K562 (cell line): ENCODE results near the gene INPP4B. TPM values are rescaled to one million over a fixed set of nuclear protein-coding genes. Genes with fewer than 3 reads are reported as not detected.

Experiments
- ATAC-seq: fragments of 200-7000 bp; cut with Tn5 transposase; 3 replicates; pipeline ENCODE4 v1.9.1; 2020; ENCODE audit warnings: moderate library complexity
- BruUV-seq: library from RNA; stranded (reverse); fragments of 400-500 nt; replicated peaks from 2 replicates; lab custom pipeline; 2021; lab: Mats Ljungman, UMichigan
- CTCF ChIA-PET: fragments of 300-600 bp; formaldehyde crosslinking; extraction: SDS; loops from one replicate; lab custom pipeline; 2021; ENCODE audit warnings: low intra/inter-chr PET ratio; lab: Yijun Ruan, JAX
- POLR2A ChIA-PET: fragments of 300-600, 350-650 bp; sonication (Branson Sonifier 250); formaldehyde crosslinking; extraction: SDS; loops from one replicate; lab custom pipeline; 2021; ENCODE audit warnings: antibody characterized with exemption, inconsistent platforms; lab: Yijun Ruan, JAX
- DNase-seq, 4 experiments: peaks; one replicate each; pipeline versions ENCODE4 v3.0.0 to v3.0.0-alpha.2; 2011 to 2018; ENCODE audit warnings: low spot score in 3 of 4, mixed read lengths in 3 of 4; ENCODE audit errors: extremely low read depth in 1 of 4
- FAIRE-seq: peaks from 2 replicates; lab custom pipeline; 2011; peaks lifted over from hg19 to GRCh38; lab: Jason Lieb, UNC
- H2AFZ ChIP-seq: 2 replicates; pipeline ENCODE4 v1.6.0; 2011; ENCODE audit warnings: low read depth, low read length, control low read depth, inconsistent platforms
- H3K27ac ChIP-seq: fragments of 200-600 bp; 3 replicates; pipeline ENCODE4 v1.8.0; 2011; ENCODE audit warnings: low read depth, mild to moderate bottlenecking, control low read depth, inconsistent platforms, low read length, moderate library complexity, mixed read lengths; ENCODE audit errors: extremely low read depth
- H3K27me3 ChIP-seq, 2 experiments: fragments of 300-600 bp in 1 of 2; 2 replicates in 1 of 2; 3 replicates in 1 of 2; pipeline versions ENCODE4 v1.6.0 to v1.8.0; 2011; ENCODE audit warnings: inconsistent platforms in 2 of 2, low read length in 2 of 2, mild to moderate bottlenecking in 1 of 2, mixed read lengths in 1 of 2, moderate library complexity in 1 of 2; ENCODE audit not compliant: control insufficient read depth in 2 of 2, insufficient read depth in 2 of 2
- H3K36me3 ChIP-seq: fragments of 300-600 bp; 3 replicates; pipeline ENCODE4 v1.8.0; 2011; ENCODE audit warnings: mild to moderate bottlenecking, low read length, inconsistent platforms; ENCODE audit not compliant: control insufficient read depth, insufficient read depth
- H3K4me1 ChIP-seq, 2 experiments: fragments of 200-600 bp in 1 of 2; replicated peaks in 1 of 2; 2 replicates in 1 of 2; 3 replicates in 1 of 2; pipeline versions ENCODE4 v1.5.1 to v1.8.0; 2011; ENCODE audit warnings: inconsistent platforms in 2 of 2, low read length in 2 of 2, mild to moderate bottlenecking in 1 of 2, mixed read lengths in 1 of 2, moderate library complexity in 1 of 2; ENCODE audit not compliant: control insufficient read depth in 2 of 2, insufficient read depth in 2 of 2
- H3K4me2 ChIP-seq: 2 replicates; pipeline ENCODE4 v1.6.1; 2011; ENCODE audit warnings: low read length, control low read depth, inconsistent platforms, mixed read lengths; ENCODE audit not compliant: insufficient read depth
- H3K4me3 ChIP-seq: fragments of 200-600 bp; sonication (generic), shearing (Covaris generic); 2 replicates; pipeline ENCODE4 v1.5.1; 2016; ENCODE audit warnings: control low read depth, inconsistent platforms
- H3K79me2 ChIP-seq: fragments of 200-600 bp; 3 replicates; pipeline ENCODE4 v1.8.0; 2011; ENCODE audit warnings: low read length, inconsistent platforms; ENCODE audit not compliant: control insufficient read depth, insufficient read depth
- H3K9ac ChIP-seq, 2 experiments: 2 replicates each; pipeline versions ENCODE4 v1.6.0 to v1.6.1; 2011; ENCODE audit warnings: low read depth in 2 of 2, low read length in 2 of 2, control low read depth in 1 of 2, inconsistent platforms in 1 of 2, mild to moderate bottlenecking in 1 of 2, mixed read lengths in 1 of 2; ENCODE audit not compliant: insufficient read depth in 1 of 2
- H3K9me1 ChIP-seq: one replicate; pipeline ENCODE4 v1.6.0; 2011; ENCODE audit warnings: inconsistent platforms, mild to moderate bottlenecking, low read length, moderate library complexity; ENCODE audit not compliant: control insufficient read depth, insufficient read depth
- H3K9me3 ChIP-seq: replicated peaks from 2 replicates; pipeline ENCODE4 v1.5.1; 2011; ENCODE audit warnings: low read depth, low read length, inconsistent platforms; ENCODE audit not compliant: control insufficient read depth, insufficient read depth
- H4K20me1 ChIP-seq: replicated peaks from 2 replicates; pipeline ENCODE4 v1.6.1; 2011; ENCODE audit warnings: low read length, inconsistent platforms, mixed read lengths; ENCODE audit not compliant: control insufficient read depth, insufficient read depth
- ADNP ChIP-seq: fragments of 200-800 bp; sonication (Bioruptor generic); IDR thresholded peaks from 2 replicates; pipeline ENCODE4 v1.6.1; 2016; ENCODE audit warnings: missing genetic modification characterization, missing compliant biosample characterization
- ARID2 ChIP-seq: fragments of 450-650 bp; IDR thresholded peaks from 2 replicates; pipeline ENCODE4 v1.6.1; 2017; ENCODE audit warnings: antibody characterized with exemption, mild to moderate bottlenecking
- ETV5 ChIP-seq: sonication (generic); formaldehyde crosslinking; IDR thresholded peaks from 2 replicates; pipeline ENCODE4 v1.4.0; 2020; ENCODE audit warnings: low read depth, mild to moderate bottlenecking, missing genetic modification reagents
- JUNB ChIP-seq: fragments of 450-650 bp; formaldehyde crosslinking; conservative IDR thresholded peaks from 2 replicates; pipeline ENCODE4 v1.4.0; 2020; ENCODE audit warnings: mild to moderate bottlenecking
- NR1H2 ChIP-seq: sonication (generic); formaldehyde crosslinking; IDR thresholded peaks from 2 replicates; pipeline ENCODE4 v1.4.0; 2020; ENCODE audit warnings: mild to moderate bottlenecking, missing genetic modification reagents
- PHTF2 ChIP-seq: fragments of 250-450 bp; sonication (Bioruptor Pico); IDR thresholded peaks from 2 replicates; pipeline ENCODE4 v1.5.0; 2021; ENCODE audit warnings: mild to moderate bottlenecking
- SMARCE1 ChIP-seq: fragments of 450-650 bp; IDR thresholded peaks from 2 replicates; pipeline ENCODE4 v1.7.1; 2016; ENCODE audit warnings: mild to moderate bottlenecking
- STAT5B ChIP-seq: fragments of 250-450 bp; sonication (Bioruptor Pico); IDR thresholded peaks from 2 replicates; pipeline ENCODE4 v1.8.0; 2021; ENCODE audit warnings: mild to moderate bottlenecking, inconsistent platforms
- TAF15 ChIP-seq: fragments of 200-400 bp; formaldehyde crosslinking; IDR thresholded peaks from 2 replicates; pipeline ENCODE4 v1.6.1; 2017; ENCODE audit warnings: mild to moderate bottlenecking, low read depth, low read length, moderate library complexity
- TCF3 ChIP-seq: sonication (generic); formaldehyde crosslinking; IDR thresholded peaks from 2 replicates; pipeline ENCODE4 v1.4.0; 2020; ENCODE audit warnings: mild to moderate bottlenecking, missing genetic modification reagents
- TFAM ChIP-seq: fragments of 250-450 bp; sonication (Bioruptor Pico); conservative IDR thresholded peaks from 2 replicates; pipeline ENCODE4 v1.5.0; 2021; ENCODE audit warnings: mild to moderate bottlenecking, moderate library complexity
- ZNF124 ChIP-seq: sonication (generic); formaldehyde crosslinking; IDR thresholded peaks from 2 replicates; pipeline ENCODE4 v1.8.1; 2022; ENCODE audit warnings: missing genetic modification reagents
- ZNF143 ChIP-seq: sonication (generic); formaldehyde crosslinking; IDR thresholded peaks from 2 replicates; pipeline ENCODE4 v1.9.0; 2022; ENCODE audit warnings: mild to moderate bottlenecking, missing genetic modification reagents
- ZNF583 ChIP-seq: fragments of 250-450 bp; sonication (Bioruptor Pico); IDR thresholded peaks from 2 replicates; pipeline ENCODE4 v1.4.0; 2020
- ZNF696 ChIP-seq: fragments of 250-450 bp; sonication (Bioruptor Pico); conservative IDR thresholded peaks from 2 replicates; pipeline ENCODE4 v1.4.0; 2020; ENCODE audit warnings: mild to moderate bottlenecking, moderate library complexity
- ZZZ3 ChIP-seq: fragments of 450-650 bp; IDR thresholded peaks from 2 replicates; pipeline ENCODE4 v1.6.1; 2016; ENCODE audit warnings: antibody characterized with exemption, mild to moderate bottlenecking, moderate library complexity
- in situ Hi-C: fragments of 300-500 bp; cut with MboI; formaldehyde crosslinking; loops from 4 replicates; pipeline ENCODE4 v1.15.0; 2018; ENCODE audit warnings: inconsistent platforms, mixed read lengths
- intact Hi-C: fragments of 100-400 bp; cut with micrococcal nuclease; formaldehyde crosslinking; loops from 2 replicates; pipeline ENCODE4 v1.14.2; 2022
- polyA plus RNA-seq, 8 experiments: library from polyadenylated mRNA; depleted of rRNA in 4 of 8; stranded (reverse) in 5 of 8; unstranded in 3 of 8; fragments of >200 nt; fragmentation: Nextera tagmentation in 2 of 8; fragmentation: Illumina TruSeq in 1 of 8; extraction: Ambion mirVana in 2 of 8; extraction: Trizol in 1 of 8; gene quantifications; 2 replicates each; pipeline versions ENCODE4 v1.2.1 to v1.2.3, GENCODE V29; 2011 to 2014; ENCODE audit warnings: inconsistent platforms in 1 of 8, missing spikeins in 1 of 8
- total RNA-seq, 7 experiments: library from RNA; depleted of rRNA in 6 of 7; stranded (reverse); fragments of >200 nt in 6 of 7; fragmentation: Illumina TruSeq in 2 of 7; extraction: Trizol in 2 of 7; gene quantifications; 2 replicates each; pipeline versions ENCODE4 v1.2.1 to v1.2.3, GENCODE V29; 2011 to 2021; ENCODE audit warnings: low replicate concordance in 1 of 7
- TF ChIP-seq, protein P1 (sequence below): IDR thresholded peaks from 2 replicates; pipeline ENCODE4 v1.6.1; 2011; ENCODE audit warnings: borderline replicate concordance, low read depth, mild to moderate bottlenecking, moderate library complexity, low read length; ENCODE audit not compliant: insufficient read depth, poor library complexity, severe bottlenecking
- TF ChIP-seq, protein P2 (sequence below): sonication (generic); formaldehyde crosslinking; IDR thresholded peaks from 2 replicates; pipeline ENCODE4 v1.8.0; 2022; ENCODE audit warnings: missing genetic modification reagents, mild to moderate bottlenecking, moderate library complexity, borderline replicate concordance
- TF ChIP-seq, protein P3 (sequence below): fragments of 450-650 bp; conservative IDR thresholded peaks from 2 replicates; pipeline ENCODE4 v1.6.1; 2016; ENCODE audit warnings: missing genetic modification characterization, low read depth, mild to moderate bottlenecking, control low read depth, missing compliant biosample characterization
- TF ChIP-seq, protein P4 (sequence below): fragments of 250-450 bp; sonication (Bioruptor Pico); IDR thresholded peaks from 2 replicates; pipeline ENCODE4 v1.4.0; 2020

The INPP4B gene
- total and polyA plus RNA-seq, 9 of the 15 experiments (the other 6 are each of a cell fraction or from before 2014, with no cell fraction given), result 0.04 to 0.11 TPM; not detected in 7

DNA sequence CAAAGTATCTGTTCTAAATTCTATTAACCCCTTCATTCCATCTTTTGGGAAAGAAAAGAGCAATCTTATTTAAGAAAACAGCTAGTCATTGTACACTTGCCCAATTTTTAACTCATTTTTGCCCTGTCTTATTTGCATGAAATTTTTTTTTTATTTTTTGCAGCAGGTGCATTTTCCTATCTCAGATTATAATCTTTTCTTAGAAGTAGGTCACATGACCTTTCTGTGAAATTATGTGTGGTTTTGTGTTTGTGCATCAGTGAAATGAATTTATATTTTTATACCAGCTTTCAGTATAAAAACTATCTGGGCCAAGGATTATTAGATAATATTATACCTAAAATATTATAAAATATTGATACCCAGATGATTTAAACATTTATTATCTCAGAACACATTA lies 145.6 kb downstream of the INPP4B start:
- no peak overlapping the region for H2AFZ ChIP-seq
- in situ Hi-C loops, result no loop called here
- H3K36me3 ChIP-seq, result no peaks in the 10 kb centered on the region
- no peak overlapping the region for H3K4me2 ChIP-seq
- ChIA-PET CTCF (no interaction called here), POLR2A (no interaction called here)
- FAIRE-seq, result no peak
- no peak for TF ChIP-seq TFAM (CRISPR knock-in tag)
- TF ChIP-seq, protein P1, sequence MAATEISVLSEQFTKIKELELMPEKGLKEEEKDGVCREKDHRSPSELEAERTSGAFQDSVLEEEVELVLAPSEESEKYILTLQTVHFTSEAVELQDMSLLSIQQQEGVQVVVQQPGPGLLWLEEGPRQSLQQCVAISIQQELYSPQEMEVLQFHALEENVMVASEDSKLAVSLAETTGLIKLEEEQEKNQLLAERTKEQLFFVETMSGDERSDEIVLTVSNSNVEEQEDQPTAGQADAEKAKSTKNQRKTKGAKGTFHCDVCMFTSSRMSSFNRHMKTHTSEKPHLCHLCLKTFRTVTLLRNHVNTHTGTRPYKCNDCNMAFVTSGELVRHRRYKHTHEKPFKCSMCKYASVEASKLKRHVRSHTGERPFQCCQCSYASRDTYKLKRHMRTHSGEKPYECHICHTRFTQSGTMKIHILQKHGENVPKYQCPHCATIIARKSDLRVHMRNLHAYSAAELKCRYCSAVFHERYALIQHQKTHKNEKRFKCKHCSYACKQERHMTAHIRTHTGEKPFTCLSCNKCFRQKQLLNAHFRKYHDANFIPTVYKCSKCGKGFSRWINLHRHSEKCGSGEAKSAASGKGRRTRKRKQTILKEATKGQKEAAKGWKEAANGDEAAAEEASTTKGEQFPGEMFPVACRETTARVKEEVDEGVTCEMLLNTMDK, result no peak
- TF ChIP-seq ZNF583 (CRISPR knock-in tag), result no peak
- TF ChIP-seq TAF15, result no peak
- no peak for TF ChIP-seq ZNF143 (CRISPR knock-in tag)
- TF ChIP-seq ZZZ3, result no peak
- TF ChIP-seq ADNP (tag), result no peak
- TF ChIP-seq, protein P2, sequence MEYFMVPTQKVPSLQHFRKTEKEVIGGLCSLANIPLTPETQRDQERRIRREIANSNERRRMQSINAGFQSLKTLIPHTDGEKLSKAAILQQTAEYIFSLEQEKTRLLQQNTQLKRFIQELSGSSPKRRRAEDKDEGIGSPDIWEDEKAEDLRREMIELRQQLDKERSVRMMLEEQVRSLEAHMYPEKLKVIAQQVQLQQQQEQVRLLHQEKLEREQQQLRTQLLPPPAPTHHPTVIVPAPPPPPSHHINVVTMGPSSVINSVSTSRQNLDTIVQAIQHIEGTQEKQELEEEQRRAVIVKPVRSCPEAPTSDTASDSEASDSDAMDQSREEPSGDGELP, result no peak
- no peak for TF ChIP-seq ARID2
- TF ChIP-seq ETV5 (CRISPR knock-in tag), result no peak
- TF ChIP-seq, protein P3, sequence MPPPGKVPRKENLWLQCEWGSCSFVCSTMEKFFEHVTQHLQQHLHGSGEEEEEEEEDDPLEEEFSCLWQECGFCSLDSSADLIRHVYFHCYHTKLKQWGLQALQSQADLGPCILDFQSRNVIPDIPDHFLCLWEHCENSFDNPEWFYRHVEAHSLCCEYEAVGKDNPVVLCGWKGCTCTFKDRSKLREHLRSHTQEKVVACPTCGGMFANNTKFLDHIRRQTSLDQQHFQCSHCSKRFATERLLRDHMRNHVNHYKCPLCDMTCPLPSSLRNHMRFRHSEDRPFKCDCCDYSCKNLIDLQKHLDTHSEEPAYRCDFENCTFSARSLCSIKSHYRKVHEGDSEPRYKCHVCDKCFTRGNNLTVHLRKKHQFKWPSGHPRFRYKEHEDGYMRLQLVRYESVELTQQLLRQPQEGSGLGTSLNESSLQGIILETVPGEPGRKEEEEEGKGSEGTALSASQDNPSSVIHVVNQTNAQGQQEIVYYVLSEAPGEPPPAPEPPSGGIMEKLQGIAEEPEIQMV, result no peak
- no peak for TF ChIP-seq SMARCE1
- TF ChIP-seq NR1H2 (CRISPR knock-in tag), result no peak
- TF ChIP-seq, protein P4, sequence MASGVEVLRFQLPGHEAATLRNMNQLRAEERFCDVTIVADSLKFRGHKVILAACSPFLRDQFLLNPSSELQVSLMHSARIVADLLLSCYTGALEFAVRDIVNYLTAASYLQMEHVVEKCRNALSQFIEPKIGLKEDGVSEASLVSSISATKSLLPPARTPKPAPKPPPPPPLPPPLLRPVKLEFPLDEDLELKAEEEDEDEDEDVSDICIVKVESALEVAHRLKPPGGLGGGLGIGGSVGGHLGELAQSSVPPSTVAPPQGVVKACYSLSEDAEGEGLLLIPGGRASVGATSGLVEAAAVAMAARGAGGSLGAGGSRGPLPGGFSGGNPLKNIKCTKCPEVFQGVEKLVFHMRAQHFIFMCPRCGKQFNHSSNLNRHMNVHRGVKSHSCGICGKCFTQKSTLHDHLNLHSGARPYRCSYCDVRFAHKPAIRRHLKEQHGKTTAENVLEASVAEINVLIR (CRISPR knock-in tag), result no peak
- TF ChIP-seq TCF3 (CRISPR knock-in tag), result no peak
- no peak for TF ChIP-seq ZNF696 (CRISPR knock-in tag)
- no peak for TF ChIP-seq ZNF124 (CRISPR knock-in tag)
- TF ChIP-seq PHTF2 (CRISPR knock-in tag), result no peak
- no peak for TF ChIP-seq STAT5B
- no peak for TF ChIP-seq JUNB
- DNase-seq, result no peak
- H3K27me3 ChIP-seq, result no peaks in the 10 kb centered on the region
- no peaks in the 10 kb centered on the region for H3K9me3 ChIP-seq
- ATAC-seq, result no peak
- no peaks in the 10 kb centered on the region for H4K20me1 ChIP-seq
- H3K79me2 ChIP-seq, result no peaks in the 10 kb centered on the region
- no peaks in the 10 kb centered on the region for H3K4me1 ChIP-seq
- H3K9me1 ChIP-seq, result no peaks in the 10 kb centered on the region
- H3K27ac ChIP-seq, result no peak overlapping the region
- H3K9ac ChIP-seq, result no peak overlapping the region
- intact Hi-C loops, result no loop called here
- BruUV-seq, result no TSS peak
- H3K4me3 ChIP-seq, result no peak overlapping the region
